K562 (cell line): ENCODE measurements around the gene ISG20. TPM values are rescaled to one million over a fixed set of nuclear protein-coding genes. Genes with fewer than 3 reads are reported as not detected.
A peak's percentile ranks its signal among the peaks of the same experiment; 100 is the strongest.

ENCODE experiments used
- ATF7 ChIP-seq: fragments of 450-650 bp; IDR thresholded peaks from 2 replicates; pipeline ENCODE4 v1.7.1; 2014; ENCODE audit warnings: mild to moderate bottlenecking, moderate library complexity
- BMI1 ChIP-seq: fragments of 150-350 bp; IDR thresholded peaks from 2 replicates; pipeline ENCODE4 v1.6.1; 2014; ENCODE audit warnings: low read length
- CREB3L1 ChIP-seq: fragments of 450-650 bp; IDR thresholded peaks from 2 replicates; pipeline ENCODE4 v1.6.1; 2014; ENCODE audit warnings: low read depth, mild to moderate bottlenecking, moderate library complexity, borderline replicate concordance
- ELK3 ChIP-seq: fragments of 450-650 bp; formaldehyde crosslinking; IDR thresholded peaks from 2 replicates; pipeline ENCODE4 v1.4.0; 2020; ENCODE audit warnings: mild to moderate bottlenecking
- GTF3C2 ChIP-seq: IDR thresholded peaks from 3 replicates; pipeline ENCODE4 v1.6.1; 2011; ENCODE audit warnings: borderline replicate concordance, mild to moderate bottlenecking, moderate library complexity; ENCODE audit not compliant: insufficient read length; ENCODE audit errors: extremely low read depth
- HDAC1 ChIP-seq, 2 experiments: fragments of 450-650 bp; IDR thresholded peaks; 2 replicates each; pipeline ENCODE4 v1.6.1; 2016 to 2017; ENCODE audit warnings: inconsistent platforms in 1 of 2, mild to moderate bottlenecking in 1 of 2, moderate library complexity in 1 of 2
- JUN ChIP-seq, 2 experiments: sonication (generic) in 1 of 2; formaldehyde crosslinking in 1 of 2; IDR thresholded peaks; 2 replicates each; pipeline versions ENCODE4 v1.6.1 to v1.8.0; 2012 to 2022; ENCODE audit warnings: borderline replicate concordance in 2 of 2, mild to moderate bottlenecking in 2 of 2, improper control_type of control experiment in 1 of 2, low read depth in 1 of 2, low read length in 1 of 2, missing genetic modification reagents in 1 of 2
- NCOA6 ChIP-seq: fragments of 450-650 bp; IDR thresholded peaks from 2 replicates; pipeline ENCODE4 v1.6.1; 2017; ENCODE audit warnings: mild to moderate bottlenecking
- NFIX ChIP-seq: fragments of 250-450 bp; sonication (Bioruptor Pico); IDR thresholded peaks from 2 replicates; pipeline ENCODE4 v1.4.0; 2020; ENCODE audit warnings: low read depth, mild to moderate bottlenecking, moderate library complexity
- PCBP1 ChIP-seq: fragments of 200-400 bp; formaldehyde crosslinking; IDR thresholded peaks from 2 replicates; pipeline ENCODE4 v1.6.1; 2018; ENCODE audit warnings: mild to moderate bottlenecking, low read depth, low read length; ENCODE audit not compliant: poor library complexity, severe bottlenecking
- PHB2 ChIP-seq: fragments of 450-650 bp; IDR thresholded peaks from 2 replicates; pipeline ENCODE4 v1.6.1; 2017; ENCODE audit warnings: low read depth
- RERE ChIP-seq: sonication (generic); formaldehyde crosslinking; IDR thresholded peaks from 2 replicates; pipeline ENCODE4 v1.8.0; 2023; ENCODE audit warnings: missing genetic modification reagents, mild to moderate bottlenecking, borderline replicate concordance
- SMARCA4 ChIP-seq: fragments of 450-650 bp; IDR thresholded peaks from 2 replicates; pipeline ENCODE4 v1.6.1; 2016
- ZFP30 ChIP-seq: fragments of 250-450 bp; sonication (Bioruptor Pico); IDR thresholded peaks from 2 replicates; pipeline ENCODE4 v1.8.0; 2022; ENCODE audit warnings: moderate library complexity, mild to moderate bottlenecking, inconsistent platforms, borderline replicate concordance
- ZNF140 ChIP-seq: fragments of 250-450 bp; sonication (Bioruptor Pico); IDR thresholded peaks from 2 replicates; pipeline ENCODE4 v1.8.0; 2021; ENCODE audit warnings: moderate library complexity, mild to moderate bottlenecking, inconsistent platforms
- ZNF212 ChIP-seq: fragments of 450-650 bp; formaldehyde crosslinking; IDR thresholded peaks from 2 replicates; pipeline ENCODE4 v1.4.0; 2020; ENCODE audit warnings: mild to moderate bottlenecking
- ZNF324 ChIP-seq: fragments of 250-450 bp; sonication (Bioruptor Pico); IDR thresholded peaks from 2 replicates; pipeline ENCODE4 v1.4.0; 2020; ENCODE audit warnings: mild to moderate bottlenecking
- ZNF408 ChIP-seq: fragments of 250-450 bp; sonication (Bioruptor Pico); IDR thresholded peaks from 2 replicates; pipeline ENCODE4 v1.4.0; 2020; ENCODE audit warnings: low read depth, mild to moderate bottlenecking, moderate library complexity
- ZNF41 ChIP-seq: fragments of 250-450 bp; sonication (Bioruptor Pico); conservative IDR thresholded peaks from 2 replicates; pipeline ENCODE4 v1.4.0; 2020; ENCODE audit warnings: mild to moderate bottlenecking
- polyA plus RNA-seq, 8 experiments: library from polyadenylated mRNA; depleted of rRNA in 4 of 8; stranded (reverse) in 5 of 8; unstranded in 3 of 8; fragments of >200 nt; fragmentation: Nextera tagmentation in 2 of 8; fragmentation: Illumina TruSeq in 1 of 8; extraction: Ambion mirVana in 2 of 8; extraction: Trizol in 1 of 8; gene quantifications; 2 replicates each; pipeline versions ENCODE4 v1.2.1 to v1.2.3, GENCODE V29; 2011 to 2014; ENCODE audit warnings: inconsistent platforms in 1 of 8, missing spikeins in 1 of 8
- total RNA-seq, 7 experiments: library from RNA; depleted of rRNA in 6 of 7; stranded (reverse); fragments of >200 nt in 6 of 7; fragmentation: Illumina TruSeq in 2 of 7; extraction: Trizol in 2 of 7; gene quantifications; 2 replicates each; pipeline versions ENCODE4 v1.2.1 to v1.2.3, GENCODE V29; 2011 to 2021; ENCODE audit warnings: low replicate concordance in 1 of 7

The ISG20 gene
- total and polyA plus RNA-seq, 9 of the 15 experiments (the other 6 are each of a cell fraction or from before 2014, with no cell fraction given), result 0.06 to 2.1 (median 1.00) TPM

- TF ChIP-seq ZNF408 (no peak), ZNF140 (CRISPR knock-in tag) (no peak), GTF3C2 (no peak), HDAC1 (IDR thresholded peaks at IDR 0.05) (no peak), NFIX (CRISPR knock-in tag) (no peak), ZFP30 (CRISPR knock-in tag) (no peak), CREB3L1 (no peak), ELK3 (no peak), ZNF41 (no peak), ZNF212 (CRISPR knock-in tag) (no peak), ZNF324 (CRISPR knock-in tag) (no peak), PHB2 (no peak), RERE (CRISPR knock-in tag) (no peak), ATF7 (no peak), PCBP1 (no peak), NCOA6 (no peak), JUN (IDR thresholded peaks at IDR 0.05; ENCODE audit: borderline replicate concordance, low read depth, low read length) (peak; percentile 83; the same call in 1 of the 2 replicates), JUN (CRISPR knock-in tag; IDR thresholded peaks at IDR 0.05; ENCODE audit: borderline replicate concordance) (no peak), BMI1 (no peak), SMARCA4 (peak; percentile 35; the same call in 1 of the 2 replicates)
Measured at GRCh38 chr15:88623061-88623460, 15.8 kb upstream of the ISG20 start (continued).
